ENCODE results near the gene PLA2G2D. TPM values are rescaled to one million over a fixed set of nuclear protein-coding genes. Genes with fewer than 3 reads are reported as not detected.

Gene PLA2G2D
- total and polyA plus RNA-seq, 2 experiments from 2014 or later: not detected

DNA sequence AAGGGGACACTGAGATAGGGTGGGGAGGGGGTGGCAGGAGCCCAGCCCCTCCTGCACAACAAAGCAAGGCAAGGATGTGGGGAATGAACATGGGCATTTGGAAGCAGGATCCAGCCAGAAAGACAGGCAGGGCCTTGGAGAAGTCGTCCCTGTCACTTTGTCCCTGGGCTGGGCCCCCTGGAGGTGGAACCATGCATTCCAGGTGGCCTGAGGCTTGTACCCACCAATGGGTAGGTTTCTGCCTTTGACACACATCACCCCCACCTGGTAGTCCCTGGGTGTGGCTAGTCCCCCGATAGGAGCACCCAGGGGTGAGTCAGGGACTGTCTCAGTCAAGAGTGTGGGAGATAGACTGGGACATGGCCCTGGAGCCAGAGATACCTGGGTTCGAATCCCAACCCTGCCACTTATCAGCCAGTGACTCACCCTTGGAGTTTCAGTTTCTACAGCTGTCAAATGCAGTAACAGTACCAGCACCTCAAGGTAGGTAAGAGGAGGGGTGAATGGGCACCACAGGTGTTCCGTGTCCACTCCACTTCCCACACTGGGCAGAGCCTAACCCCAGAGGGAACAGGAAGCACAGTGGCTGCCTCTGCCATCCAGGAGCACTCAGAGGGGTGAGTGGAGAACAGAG is 10.0 kb downstream of the PLA2G2D start (continued):
- TF ChIP-seq POLR2AphosphoS5 (IDR thresholded peaks at IDR 0.05; ENCODE audit: low read depth): no peak
- no peak for TF ChIP-seq JUNB (IDR thresholded peaks at IDR 0.05; ENCODE audit: unreplicated experiment)
- TF ChIP-seq CTCF (conservative IDR thresholded peaks at IDR 0.05; ENCODE audit: low read depth in 2 of 2): no peak

DNA sequence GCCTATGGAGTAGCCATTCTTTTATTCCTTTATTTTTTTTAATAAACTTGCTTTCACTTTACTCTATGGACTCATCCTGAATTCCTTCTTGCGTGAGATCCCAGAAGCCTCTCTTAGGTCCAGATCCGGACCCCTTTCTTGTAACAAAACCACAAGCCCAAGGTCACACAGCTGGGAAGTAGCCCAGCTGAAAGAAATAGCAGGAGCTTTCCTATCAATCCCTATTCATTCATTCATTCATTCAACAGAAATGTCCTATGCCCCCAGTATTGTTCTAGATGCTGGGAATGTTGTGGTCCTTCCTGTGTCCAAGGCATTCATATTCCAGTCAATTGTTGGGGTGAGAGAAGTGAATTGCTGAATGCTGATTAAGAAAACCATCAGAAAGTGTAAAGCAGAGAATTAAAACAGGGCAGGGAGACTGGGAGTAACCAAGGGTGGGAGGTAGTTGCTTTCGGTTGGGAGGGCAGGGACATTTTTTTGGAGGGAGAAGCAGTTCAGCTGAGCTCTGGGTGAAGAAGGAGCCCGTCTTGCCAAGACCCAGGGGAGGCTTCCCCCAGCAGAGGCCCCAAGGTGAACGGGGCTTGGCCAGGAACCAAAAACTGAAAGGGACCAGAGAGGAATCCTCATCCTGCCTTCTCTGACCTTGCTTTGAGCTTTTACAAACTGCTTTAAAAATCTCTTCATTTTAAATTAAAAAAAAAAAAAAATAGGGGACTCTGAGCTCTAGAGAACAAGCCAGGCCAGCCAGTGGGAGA is 10.8 kb downstream of the PLA2G2D start:
- Histone ChIP-seq H3K4me2 (no peak overlapping the region), H3K4me1 (ENCODE audit: insufficient read depth) (no peaks in the 10 kb centered on the region), H3F3A (replicated peaks; ENCODE audit: low read depth) (no peaks in the 10 kb centered on the region), H3K27ac (ENCODE audit: low read depth) (no peak overlapping the region), H3K9me2 (ENCODE audit: insufficient read depth) (no peaks in the 10 kb centered on the region; the same call in 1 of the 2 replicates), H3K36me3 (ENCODE audit: insufficient read depth) (no peaks in the 10 kb centered on the region), H2AFZ (no peak overlapping the region), H4K20me1 (replicated peaks; ENCODE audit: insufficient read depth) (no peaks in the 10 kb centered on the region), H3K79me2 (replicated peaks; ENCODE audit: insufficient read depth) (no peaks in the 10 kb centered on the region), H3K4me3 (no peak overlapping the region), H3K27me3 (ENCODE audit: insufficient read depth) (no peaks in the 10 kb centered on the region)
- H3K9me3 Mint-ChIP-seq: peaks cover 15% of the 10 kb centered on the region
- ATAC-seq (no peak), DNase-seq (ENCODE audit: low spot score) (no peak)
- peaks cover 14% of the 10 kb centered on the region for H3K4me1 Mint-ChIP-seq
- H3K27ac Mint-ChIP-seq: no peak overlapping the region
- H3K36me3 Mint-ChIP-seq (ENCODE audit: low read depth): peaks cover 8% of the 10 kb centered on the region; the same call in 2 of the 3 replicates
- no peaks in the 10 kb centered on the region for H3K27me3 Mint-ChIP-seq (ENCODE audit: insufficient read depth, low read depth, poor library complexity)
- no peak overlapping the region for H3K4me3 Mint-ChIP-seq
- no peak for TF ChIP-seq STAT1 (IDR thresholded peaks at IDR 0.05; ENCODE audit: unreplicated experiment)
- TF ChIP-seq ZNF462 (CRISPR knock-in tag; IDR thresholded peaks at IDR 0.05): no peak
- TF ChIP-seq NANOG (IDR thresholded peaks at IDR 0.05; ENCODE audit: borderline replicate concordance): no peak
- TF ChIP-seq POLR2AphosphoS5 (IDR thresholded peaks at IDR 0.05; ENCODE audit: low read depth): no peak
- TF ChIP-seq CREB1 (CRISPR knock-in tag; IDR thresholded peaks at IDR 0.05; ENCODE audit: low read depth): no peak
- no peak for TF ChIP-seq REST (IDR thresholded peaks at IDR 0.05; ENCODE audit: unreplicated experiment)
- no peak for TF ChIP-seq ZNF114 (CRISPR knock-in tag; IDR thresholded peaks at IDR 0.05)
- no peak for TF ChIP-seq CTCF (conservative IDR thresholded peaks at IDR 0.05; ENCODE audit: low read depth in 2 of 2)

Measured in GM23338 (cell line).